Measurements from ENCODE around the gene BEND6.

DNA sequence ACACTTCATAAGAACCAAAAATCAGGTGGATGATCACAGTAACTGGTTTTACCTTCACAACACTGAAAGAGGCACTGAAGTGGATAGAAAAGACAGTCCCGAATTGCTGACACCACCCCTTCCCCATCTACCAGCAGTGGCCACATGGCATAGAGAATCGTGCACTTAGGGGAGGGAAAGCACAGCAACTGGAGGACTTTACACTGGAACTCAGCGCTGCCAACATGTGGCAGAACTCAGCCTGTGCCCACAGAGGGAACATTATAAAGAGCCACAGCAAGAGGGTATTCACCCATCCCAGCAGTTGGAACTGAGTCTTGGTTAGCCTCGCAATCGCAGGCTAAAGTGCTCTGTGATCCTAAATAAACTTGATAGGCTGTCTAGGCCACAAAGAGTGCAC is 85.1 kb downstream of the BEND6 start:
- TF ChIP-seq CTCF (IDR thresholded peaks at IDR 0.05) (no peak), EZH2 (IDR thresholded peaks at IDR 0.05; ENCODE audit: borderline replicate concordance, insufficient read depth, low read depth, low read length, poor library complexity, severe bottlenecking) (no peak)

Data from B cell (primary cell).